Measurements from ENCODE around the gene CMSS1. TPM values are rescaled to one million over a fixed set of nuclear protein-coding genes. Genes with fewer than 3 reads are reported as not detected.

The CMSS1 gene
- total and polyA plus RNA-seq, 2 of the 13 experiments (the other 11 are each of a cell fraction or from before 2014, with no cell fraction given) = 6.4 to 48.7 TPM

DNA sequence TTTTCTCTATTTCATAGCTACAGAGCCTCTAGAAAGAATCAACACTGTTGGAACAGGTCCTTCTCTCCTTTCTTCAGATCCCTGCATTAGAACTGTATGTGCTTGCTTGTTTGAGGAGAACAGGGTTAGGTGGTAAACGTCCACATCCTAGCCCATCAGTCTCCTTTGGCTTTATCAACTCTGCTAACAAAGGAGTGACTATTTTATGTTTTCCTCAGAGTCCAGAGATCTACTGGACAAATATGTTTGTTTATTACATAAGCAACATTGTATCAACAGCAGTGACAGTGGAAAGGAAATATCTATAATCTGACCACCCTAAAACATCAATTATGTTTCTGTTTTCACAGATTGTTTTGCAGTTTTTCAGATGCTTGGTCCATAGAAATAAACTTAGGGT, 39.6 kb downstream of the CMSS1 start (continued):
- TF ChIP-seq ZFP36 (IDR thresholded peaks at IDR 0.05; ENCODE audit: borderline replicate concordance, low read depth, low read length, partially characterized antibody) (no peak), SPEN (CRISPR knock-in tag; IDR thresholded peaks at IDR 0.05; ENCODE audit: low read depth) (no peak), ZNF296 (CRISPR knock-in tag; conservative IDR thresholded peaks at IDR 0.05) (no peak), CAMTA2 (CRISPR knock-in tag; IDR thresholded peaks at IDR 0.05; ENCODE audit: borderline replicate concordance) (no peak), PPARG (CRISPR knock-in tag; conservative IDR thresholded peaks at IDR 0.05) (0 out of 2 replicates have a peak, but pooled peaks have one; percentile 36), RORA (CRISPR knock-in tag; IDR thresholded peaks at IDR 0.05) (no peak), MATR3 (CRISPR knock-in tag; IDR thresholded peaks at IDR 0.05) (no peak), MAF1 (CRISPR knock-in tag; IDR thresholded peaks at IDR 0.05; ENCODE audit: borderline replicate concordance) (no peak), ZNF839 (CRISPR knock-in tag; IDR thresholded peaks at IDR 0.05; ENCODE audit: borderline replicate concordance) (no peak), CCDC6 (CRISPR knock-in tag; IDR thresholded peaks at IDR 0.05) (0 out of 2 replicates have a peak, but pooled peaks have one; percentile 42), SIN3B (IDR thresholded peaks at IDR 0.05; ENCODE audit: low read length) (no peak), KMT2A (CRISPR knock-in tag; IDR thresholded peaks at IDR 0.05) (no peak), NFE2L1 (CRISPR knock-in tag; IDR thresholded peaks at IDR 0.05; ENCODE audit: borderline replicate concordance) (no peak), ATF7-NPFF (CRISPR knock-in tag; IDR thresholded peaks at IDR 0.05; ENCODE audit: low read depth) (no peak), CEBPG (CRISPR knock-in tag; IDR thresholded peaks at IDR 0.05) (peak; percentile 55), ZBTB1 (CRISPR knock-in tag; IDR thresholded peaks at IDR 0.05; ENCODE audit: borderline replicate concordance) (no peak), MED1 (CRISPR knock-in tag; IDR thresholded peaks at IDR 0.05) (peak; percentile 85), ZNF782 (CRISPR knock-in tag; IDR thresholded peaks at IDR 0.05; ENCODE audit: borderline replicate concordance) (no peak), TARDBP (CRISPR knock-in tag; IDR thresholded peaks at IDR 0.05) (no peak; the same call in 1 of the 2 replicates), TOE1 (CRISPR knock-in tag; IDR thresholded peaks at IDR 0.05) (no peak), RBM22 (optimal IDR thresholded peaks at IDR 0.05; ENCODE audit: low read length) (no peak), MYC (CRISPR knock-in tag; IDR thresholded peaks at IDR 0.05; ENCODE audit: borderline replicate concordance) (no peak)
- TF ChIP-seq, protein P1, sequence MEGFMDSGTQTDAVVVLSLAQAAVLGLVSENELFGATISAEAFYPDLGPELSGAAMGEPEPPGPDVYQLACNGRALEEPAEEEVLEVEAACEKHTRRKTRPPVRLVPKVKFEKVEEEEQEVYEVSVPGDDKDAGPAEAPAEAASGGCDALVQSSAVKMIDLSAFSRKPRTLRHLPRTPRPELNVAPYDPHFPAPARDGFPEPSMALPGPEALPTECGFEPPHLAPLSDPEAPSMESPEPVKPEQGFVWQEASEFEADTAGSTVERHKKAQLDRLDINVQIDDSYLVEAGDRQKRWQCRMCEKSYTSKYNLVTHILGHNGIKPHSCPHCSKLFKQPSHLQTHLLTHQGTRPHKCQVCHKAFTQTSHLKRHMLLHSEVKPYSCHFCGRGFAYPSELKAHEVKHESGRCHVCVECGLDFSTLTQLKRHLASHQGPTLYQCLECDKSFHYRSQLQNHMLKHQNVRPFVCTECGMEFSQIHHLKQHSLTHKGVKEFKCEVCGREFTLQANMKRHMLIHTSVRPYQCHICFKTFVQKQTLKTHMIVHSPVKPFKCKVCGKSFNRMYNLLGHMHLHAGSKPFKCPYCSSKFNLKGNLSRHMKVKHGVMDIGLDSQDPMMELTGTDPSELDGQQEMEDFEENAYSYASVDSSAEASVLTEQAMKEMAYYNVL (CRISPR knock-in tag; IDR thresholded peaks at IDR 0.05; ENCODE audit: borderline replicate concordance) = no peak
- TF ChIP-seq, protein P2, sequence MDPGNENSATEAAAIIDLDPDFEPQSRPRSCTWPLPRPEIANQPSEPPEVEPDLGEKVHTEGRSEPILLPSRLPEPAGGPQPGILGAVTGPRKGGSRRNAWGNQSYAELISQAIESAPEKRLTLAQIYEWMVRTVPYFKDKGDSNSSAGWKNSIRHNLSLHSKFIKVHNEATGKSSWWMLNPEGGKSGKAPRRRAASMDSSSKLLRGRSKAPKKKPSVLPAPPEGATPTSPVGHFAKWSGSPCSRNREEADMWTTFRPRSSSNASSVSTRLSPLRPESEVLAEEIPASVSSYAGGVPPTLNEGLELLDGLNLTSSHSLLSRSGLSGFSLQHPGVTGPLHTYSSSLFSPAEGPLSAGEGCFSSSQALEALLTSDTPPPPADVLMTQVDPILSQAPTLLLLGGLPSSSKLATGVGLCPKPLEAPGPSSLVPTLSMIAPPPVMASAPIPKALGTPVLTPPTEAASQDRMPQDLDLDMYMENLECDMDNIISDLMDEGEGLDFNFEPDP (CRISPR knock-in tag; conservative IDR thresholded peaks at IDR 0.05) = no peak
- TF ChIP-seq, protein P3, sequence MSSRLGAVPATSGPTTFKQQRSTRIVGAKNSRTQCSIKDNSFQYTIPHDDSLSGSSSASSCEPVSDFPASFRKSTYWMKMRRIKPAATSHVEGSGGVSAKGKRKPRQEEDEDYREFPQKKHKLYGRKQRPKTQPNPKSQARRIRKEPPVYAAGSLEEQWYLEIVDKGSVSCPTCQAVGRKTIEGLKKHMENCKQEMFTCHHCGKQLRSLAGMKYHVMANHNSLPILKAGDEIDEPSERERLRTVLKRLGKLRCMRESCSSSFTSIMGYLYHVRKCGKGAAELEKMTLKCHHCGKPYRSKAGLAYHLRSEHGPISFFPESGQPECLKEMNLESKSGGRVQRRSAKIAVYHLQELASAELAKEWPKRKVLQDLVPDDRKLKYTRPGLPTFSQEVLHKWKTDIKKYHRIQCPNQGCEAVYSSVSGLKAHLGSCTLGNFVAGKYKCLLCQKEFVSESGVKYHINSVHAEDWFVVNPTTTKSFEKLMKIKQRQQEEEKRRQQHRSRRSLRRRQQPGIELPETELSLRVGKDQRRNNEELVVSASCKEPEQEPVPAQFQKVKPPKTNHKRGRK (CRISPR knock-in tag; IDR thresholded peaks at IDR 0.05) = no peak
- TF ChIP-seq, protein P4, sequence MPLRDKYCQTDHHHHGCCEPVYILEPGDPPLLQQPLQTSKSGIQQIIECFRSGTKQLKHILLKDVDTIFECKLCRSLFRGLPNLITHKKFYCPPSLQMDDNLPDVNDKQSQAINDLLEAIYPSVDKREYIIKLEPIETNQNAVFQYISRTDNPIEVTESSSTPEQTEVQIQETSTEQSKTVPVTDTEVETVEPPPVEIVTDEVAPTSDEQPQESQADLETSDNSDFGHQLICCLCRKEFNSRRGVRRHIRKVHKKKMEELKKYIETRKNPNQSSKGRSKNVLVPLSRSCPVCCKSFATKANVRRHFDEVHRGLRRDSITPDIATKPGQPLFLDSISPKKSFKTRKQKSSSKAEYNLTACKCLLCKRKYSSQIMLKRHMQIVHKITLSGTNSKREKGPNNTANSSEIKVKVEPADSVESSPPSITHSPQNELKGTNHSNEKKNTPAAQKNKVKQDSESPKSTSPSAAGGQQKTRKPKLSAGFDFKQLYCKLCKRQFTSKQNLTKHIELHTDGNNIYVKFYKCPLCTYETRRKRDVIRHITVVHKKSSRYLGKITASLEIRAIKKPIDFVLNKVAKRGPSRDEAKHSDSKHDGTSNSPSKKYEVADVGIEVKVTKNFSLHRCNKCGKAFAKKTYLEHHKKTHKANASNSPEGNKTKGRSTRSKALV (CRISPR knock-in tag; IDR thresholded peaks at IDR 0.05) = 0 out of 2 replicates have a peak, but pooled peaks have one; percentile 45

Data from HepG2 (cell line).